K562 (cell line): ENCODE data around the gene PDLIM5. TPM values are rescaled to one million over a fixed set of nuclear protein-coding genes. Genes with fewer than 3 reads are reported as not detected.

Source experiments
- ATAC-seq: fragments of 200-7000 bp; cut with Tn5 transposase; 3 replicates; pipeline ENCODE4 v1.9.1; 2020; ENCODE audit warnings: moderate library complexity
- BruUV-seq: library from RNA; stranded (reverse); fragments of 400-500 nt; replicated peaks from 2 replicates; lab custom pipeline; 2021; lab: Mats Ljungman, UMichigan
- CTCF ChIA-PET: fragments of 300-600 bp; formaldehyde crosslinking; extraction: SDS; loops from one replicate; lab custom pipeline; 2021; ENCODE audit warnings: low intra/inter-chr PET ratio; lab: Yijun Ruan, JAX
- POLR2A ChIA-PET: fragments of 300-600, 350-650 bp; sonication (Branson Sonifier 250); formaldehyde crosslinking; extraction: SDS; loops from one replicate; lab custom pipeline; 2021; ENCODE audit warnings: antibody characterized with exemption, inconsistent platforms; lab: Yijun Ruan, JAX
- DNase-seq, 4 experiments: peaks; one replicate each; pipeline versions ENCODE4 v3.0.0 to v3.0.0-alpha.2; 2011 to 2018; ENCODE audit warnings: low spot score in 3 of 4, mixed read lengths in 3 of 4; ENCODE audit errors: extremely low read depth in 1 of 4
- FAIRE-seq: peaks from 2 replicates; lab custom pipeline; 2011; peaks lifted over from hg19 to GRCh38; lab: Jason Lieb, UNC
- H2AFZ ChIP-seq: 2 replicates; pipeline ENCODE4 v1.6.0; 2011; ENCODE audit warnings: low read depth, low read length, control low read depth, inconsistent platforms
- H3K27ac ChIP-seq: fragments of 200-600 bp; 3 replicates; pipeline ENCODE4 v1.8.0; 2011; ENCODE audit warnings: low read depth, mild to moderate bottlenecking, control low read depth, inconsistent platforms, low read length, moderate library complexity, mixed read lengths; ENCODE audit errors: extremely low read depth
- H3K27me3 ChIP-seq, 2 experiments: fragments of 300-600 bp in 1 of 2; 2 replicates in 1 of 2; 3 replicates in 1 of 2; pipeline versions ENCODE4 v1.6.0 to v1.8.0; 2011; ENCODE audit warnings: inconsistent platforms in 2 of 2, low read length in 2 of 2, mild to moderate bottlenecking in 1 of 2, mixed read lengths in 1 of 2, moderate library complexity in 1 of 2; ENCODE audit not compliant: control insufficient read depth in 2 of 2, insufficient read depth in 2 of 2
- H3K36me3 ChIP-seq: fragments of 300-600 bp; 3 replicates; pipeline ENCODE4 v1.8.0; 2011; ENCODE audit warnings: mild to moderate bottlenecking, low read length, inconsistent platforms; ENCODE audit not compliant: control insufficient read depth, insufficient read depth
- H3K4me1 ChIP-seq, 2 experiments: fragments of 200-600 bp in 1 of 2; replicated peaks in 1 of 2; 2 replicates in 1 of 2; 3 replicates in 1 of 2; pipeline versions ENCODE4 v1.5.1 to v1.8.0; 2011; ENCODE audit warnings: inconsistent platforms in 2 of 2, low read length in 2 of 2, mild to moderate bottlenecking in 1 of 2, mixed read lengths in 1 of 2, moderate library complexity in 1 of 2; ENCODE audit not compliant: control insufficient read depth in 2 of 2, insufficient read depth in 2 of 2
- H3K4me2 ChIP-seq: 2 replicates; pipeline ENCODE4 v1.6.1; 2011; ENCODE audit warnings: low read length, control low read depth, inconsistent platforms, mixed read lengths; ENCODE audit not compliant: insufficient read depth
- H3K4me3 ChIP-seq: fragments of 200-600 bp; sonication (generic), shearing (Covaris generic); 2 replicates; pipeline ENCODE4 v1.5.1; 2016; ENCODE audit warnings: control low read depth, inconsistent platforms
- H3K79me2 ChIP-seq: fragments of 200-600 bp; 3 replicates; pipeline ENCODE4 v1.8.0; 2011; ENCODE audit warnings: low read length, inconsistent platforms; ENCODE audit not compliant: control insufficient read depth, insufficient read depth
- H3K9ac ChIP-seq, 2 experiments: 2 replicates each; pipeline versions ENCODE4 v1.6.0 to v1.6.1; 2011; ENCODE audit warnings: low read depth in 2 of 2, low read length in 2 of 2, control low read depth in 1 of 2, inconsistent platforms in 1 of 2, mild to moderate bottlenecking in 1 of 2, mixed read lengths in 1 of 2; ENCODE audit not compliant: insufficient read depth in 1 of 2
- H3K9me1 ChIP-seq: one replicate; pipeline ENCODE4 v1.6.0; 2011; ENCODE audit warnings: inconsistent platforms, mild to moderate bottlenecking, low read length, moderate library complexity; ENCODE audit not compliant: control insufficient read depth, insufficient read depth
- H3K9me3 ChIP-seq: replicated peaks from 2 replicates; pipeline ENCODE4 v1.5.1; 2011; ENCODE audit warnings: low read depth, low read length, inconsistent platforms; ENCODE audit not compliant: control insufficient read depth, insufficient read depth
- H4K20me1 ChIP-seq: replicated peaks from 2 replicates; pipeline ENCODE4 v1.6.1; 2011; ENCODE audit warnings: low read length, inconsistent platforms, mixed read lengths; ENCODE audit not compliant: control insufficient read depth, insufficient read depth
- FOXJ2 ChIP-seq: fragments of 200-800 bp; sonication (Bioruptor generic); IDR thresholded peaks from 2 replicates; pipeline ENCODE4 v1.6.1; 2016; ENCODE audit warnings: missing genetic modification characterization, missing compliant biosample characterization
- HMG20A ChIP-seq: fragments of 450-650 bp; formaldehyde crosslinking; conservative IDR thresholded peaks from 2 replicates; pipeline ENCODE4 v1.4.0; 2020; ENCODE audit warnings: mild to moderate bottlenecking, mixed read lengths
- LARP7 ChIP-seq: fragments of 450-650 bp; IDR thresholded peaks from 2 replicates; pipeline ENCODE4 v1.6.1; 2016
- MIER1 ChIP-seq: fragments of 450-650 bp; IDR thresholded peaks from 2 replicates; pipeline ENCODE4 v1.6.1; 2016; ENCODE audit warnings: antibody characterized with exemption, mild to moderate bottlenecking, low read depth
- PBX2 ChIP-seq, 2 experiments: IDR thresholded peaks in 1 of 2; conservative IDR thresholded peaks in 1 of 2; 2 replicates each; pipeline ENCODE4 v1.6.1; 2016; ENCODE audit warnings: low read depth in 2 of 2, mild to moderate bottlenecking in 1 of 2, missing compliant biosample characterization in 1 of 2, missing genetic modification characterization in 1 of 2, moderate library complexity in 1 of 2
- RREB1 ChIP-seq: fragments of 250-450 bp; sonication (Bioruptor Pico); IDR thresholded peaks from 2 replicates; pipeline ENCODE4 v1.4.0; 2020
- TFE3 ChIP-seq: fragments of 450-650 bp; formaldehyde crosslinking; IDR thresholded peaks from 2 replicates; pipeline ENCODE4 v1.4.0; 2020; ENCODE audit warnings: mild to moderate bottlenecking, mixed read lengths
- TSC22D4 ChIP-seq: fragments of 450-650 bp; IDR thresholded peaks from 2 replicates; pipeline ENCODE4 v1.6.1; 2016; ENCODE audit warnings: missing genetic modification characterization, missing biosample characterization, control low read depth
- WGBS: fragments of 100-300 bp; shearing (Covaris generic); methylation state at CpG from one replicate; pipeline ENCODE4 v1.1.6; 2016; ENCODE audit warnings: low coverage, mixed read lengths; ENCODE audit not compliant: insufficient coverage; ENCODE audit errors: missing lambda C conversion rate; 5-methylcytosine and 5-hydroxymethylcytosine counted together
- in situ Hi-C: fragments of 300-500 bp; cut with MboI; formaldehyde crosslinking; loops from 4 replicates; pipeline ENCODE4 v1.15.0; 2018; ENCODE audit warnings: inconsistent platforms, mixed read lengths
- intact Hi-C: fragments of 100-400 bp; cut with micrococcal nuclease; formaldehyde crosslinking; loops from 2 replicates; pipeline ENCODE4 v1.14.2; 2022
- polyA plus RNA-seq, 8 experiments: library from polyadenylated mRNA; depleted of rRNA in 4 of 8; stranded (reverse) in 5 of 8; unstranded in 3 of 8; fragments of >200 nt; fragmentation: Nextera tagmentation in 2 of 8; fragmentation: Illumina TruSeq in 1 of 8; extraction: Ambion mirVana in 2 of 8; extraction: Trizol in 1 of 8; gene quantifications; 2 replicates each; pipeline versions ENCODE4 v1.2.1 to v1.2.3, GENCODE V29; 2011 to 2014; ENCODE audit warnings: inconsistent platforms in 1 of 8, missing spikeins in 1 of 8
- total RNA-seq, 7 experiments: library from RNA; depleted of rRNA in 6 of 7; stranded (reverse); fragments of >200 nt in 6 of 7; fragmentation: Illumina TruSeq in 2 of 7; extraction: Trizol in 2 of 7; gene quantifications; 2 replicates each; pipeline versions ENCODE4 v1.2.1 to v1.2.3, GENCODE V29; 2011 to 2021; ENCODE audit warnings: low replicate concordance in 1 of 7

PDLIM5 gene
- total and polyA plus RNA-seq, 9 of the 15 experiments (the other 6 are each of a cell fraction or from before 2014, with no cell fraction given) = 36.9 to 127 (median 62.5) TPM

GRCh38 chr4:94570558-94570957, 118.8 kb downstream of the PDLIM5 start:
- 47% methylated on average over 1 of the region's 1 CpG for WGBS

More at GRCh38 chr4:94570558-94570957, 118.8 kb downstream of the PDLIM5 start:
- BruUV-seq = no TSS peak
- POLR2A ChIA-PET = no interaction called here
- Histone ChIP-seq H3K9ac (no peak overlapping the region), H3K4me1 (no peaks in the 10 kb centered on the region), H2AFZ (no peak overlapping the region), H3K27me3 (no peaks in the 10 kb centered on the region), H3K9me3 (no peaks in the 10 kb centered on the region; the same call in 1 of the 2 replicates), H4K20me1 (no peaks in the 10 kb centered on the region), H3K9me1 (no peaks in the 10 kb centered on the region), H3K79me2 (peaks cover 14% of the 10 kb centered on the region; the same call in 2 of the 3 replicates), H3K27ac (no peak overlapping the region), H3K4me2 (no peak overlapping the region), H3K4me3 (no peak overlapping the region), H3K36me3 (peaks cover 6% of the 10 kb centered on the region; the same call in 2 of the 3 replicates)
- ATAC-seq (no peak), DNase-seq (no peak), FAIRE-seq (no peak)
- CTCF ChIA-PET = no interaction called here
- TF ChIP-seq HMG20A (CRISPR knock-in tag) = no peak
- no peak for TF ChIP-seq MIER1
- TF ChIP-seq FOXJ2 (tag) = no peak
- no peak for TF ChIP-seq TFE3
- no peak for TF ChIP-seq RREB1 (CRISPR knock-in tag)
- no peak for TF ChIP-seq TSC22D4 (tag)
- no peak for TF ChIP-seq PBX2 (CRISPR knock-in tag; IDR thresholded peaks at IDR 0.05; ENCODE audit: low read depth)
- peak; percentile 24; the same call in 1 of the 2 replicates for TF ChIP-seq PBX2 (tag; conservative IDR thresholded peaks at IDR 0.05; ENCODE audit: low read depth)
- no peak for TF ChIP-seq LARP7
- intact Hi-C loops = no loop called here
- in situ Hi-C loops = no loop called here
